ENCODE measurements around the gene RECQL5.

RECQL5 gene

GRCh38 chr17:75627094-75627493 lies 39.9 kb downstream of the RECQL5 start (continued):
- TF ChIP-seq INSM2 (tag by site-specific recombination; IDR thresholded peaks at IDR 0.05) = no peak
- no peak for TF ChIP-seq ZNF223 (tag by site-specific recombination; IDR thresholded peaks at IDR 0.05)

- Histone ChIP-seq H3K9me3 (ENCODE audit: control insufficient read depth, insufficient read depth, low read depth, low read length) (no peaks in the 10 kb centered on the region), H3K4me1 (ENCODE audit: control insufficient read depth, insufficient read depth, low read length) (no peaks in the 10 kb centered on the region), H3K27ac (ENCODE audit: extremely low read depth, low read depth, low read length) (no peak overlapping the region), H3K4me3 (ENCODE audit: low read depth, low read length) (no peak overlapping the region), H3K36me3 (ENCODE audit: control insufficient read depth in 2 of 2, insufficient read depth in 1 of 2, low read length in 2 of 2) (peaks cover 0 to 48% of the 10 kb centered on the region in 2 experiments; a peak in 1 of 3 replicates)
- ChIA-PET CTCF (interaction anchor here (0.6 to 5.0 kb wide), 16 partner anchors 6 to 154 kb away, joined by 3 to 50 read pairs (median 7); partner anchors contain the start of gene SMIM5), POLR2A (no interaction called here)
- peak; percentile 34; the same call in 1 of the 2 replicates for TF ChIP-seq ZFHX2 (tag by site-specific recombination; conservative IDR thresholded peaks at IDR 0.05)
- TF ChIP-seq EGR2 (tag by site-specific recombination; IDR thresholded peaks at IDR 0.05; ENCODE audit: low read depth) = peak; percentile 33; the same call in 1 of the 2 replicates
- no peak for TF ChIP-seq SCRT2 (tag by site-specific recombination; IDR thresholded peaks at IDR 0.05)
Measured at GRCh38 chr17:75626496-75627038, 40.4 kb downstream of the RECQL5 start.

GRCh38 chr17:75625813-75626486 lies 41.0 kb downstream of the RECQL5 start:
- POLR2A ChIA-PET = no interaction called here
- no peak for TF ChIP-seq ZXDB (tag by site-specific recombination; IDR thresholded peaks at IDR 0.05)
- no peak for TF ChIP-seq ZNF202 (tag by site-specific recombination; IDR thresholded peaks at IDR 0.05; ENCODE audit: borderline replicate concordance)
- peak; percentile 41 for TF ChIP-seq GLIS1 (tag by site-specific recombination; IDR thresholded peaks at IDR 0.05)
- 0 out of 2 replicates have a peak, but pooled peaks have one; percentile 17 for TF ChIP-seq PRDM10 (tag by site-specific recombination; IDR thresholded peaks at IDR 0.05)
- peak; percentile 33; the same call in 1 of the 2 replicates for TF ChIP-seq PATZ1 (tag by site-specific recombination; IDR thresholded peaks at IDR 0.05)
- TF ChIP-seq ZSCAN30 (tag by site-specific recombination; IDR thresholded peaks at IDR 0.05) = no peak
- TF ChIP-seq ZNF600 (tag by site-specific recombination; IDR thresholded peaks at IDR 0.05) = 0 out of 2 replicates have a peak, but pooled peaks have one; percentile 55
- TF ChIP-seq ZNF341 (tag by site-specific recombination; IDR thresholded peaks at IDR 0.05; ENCODE audit: low read depth) = peak; percentile 91
- no peak for TF ChIP-seq HIC1 (tag by site-specific recombination; IDR thresholded peaks at IDR 0.05)
- TF ChIP-seq CTCF (tag by site-specific recombination; IDR thresholded peaks at IDR 0.05) = peak; percentile 88

More at GRCh38 chr17:75625813-75626486, 41.0 kb downstream of the RECQL5 start:
- Histone ChIP-seq H3K36me3 (ENCODE audit: control insufficient read depth in 2 of 2, insufficient read depth in 1 of 2, low read length in 2 of 2) (peaks cover 0 to 42% of the 10 kb centered on the region in 2 experiments; a peak in 1 of 3 replicates), H3K4me1 (ENCODE audit: control insufficient read depth, insufficient read depth, low read length) (no peaks in the 10 kb centered on the region), H3K4me3 (ENCODE audit: low read depth, low read length) (no peak overlapping the region), H3K9me3 (ENCODE audit: control insufficient read depth, insufficient read depth, low read depth, low read length) (no peaks in the 10 kb centered on the region), H3K27ac (ENCODE audit: extremely low read depth, low read depth, low read length) (no peak overlapping the region)
- CTCF ChIA-PET = interaction anchor here (0.6 to 5.0 kb wide), 21 partner anchors 7 to 437 kb away, joined by 3 to 50 read pairs (median 5); partner anchors contain the start of gene SMIM5
